Spleen (tissue), 11 donors: ENCODE results near the gene RNF167. TPM values are rescaled to one million over a fixed set of nuclear protein-coding genes. Genes with fewer than 3 reads are reported as not detected.

Source experiments
- DNase-seq: peaks from one replicate; pipeline ENCODE4 v3.0.0-alpha.2; 2020
- H3K27ac ChIP-seq, 8 donors: fragments of 200-600 bp; sonication (generic) in 7 of 8; 1 replicate in 4 of 8; 2 replicates in 4 of 8; pipeline versions ENCODE4 v1.5.0 to v1.8.0; 2016 to 2021; ENCODE audit warnings: inconsistent platforms in 4 of 8, mild to moderate bottlenecking in 4 of 8, moderate library complexity in 1 of 8
- H3K27me3 ChIP-seq, 7 donors: fragments of 200-600 bp; sonication (generic) in 6 of 7; replicated peaks in 1 of 7; 1 replicate in 4 of 7; 2 replicates in 3 of 7; pipeline versions ENCODE4 v1.5.0 to v1.8.0; 2016 to 2021; ENCODE audit warnings: inconsistent platforms in 3 of 7, mild to moderate bottlenecking in 1 of 7
- H3K36me3 ChIP-seq, 6 donors: fragments of 200-600 bp; sonication (generic) in 5 of 6; 1 replicate in 4 of 6; 2 replicates in 2 of 6; pipeline versions ENCODE4 v1.5.0 to v1.8.0; 2016 to 2021; ENCODE audit warnings: inconsistent platforms in 2 of 6
- H3K4me1 ChIP-seq, 6 donors: fragments of 200-600 bp; sonication (generic) in 5 of 6; 1 replicate in 3 of 6; 2 replicates in 3 of 6; pipeline versions ENCODE4 v1.5.0 to v1.8.0; 2016 to 2021; ENCODE audit warnings: inconsistent platforms in 3 of 6
- H3K4me3 ChIP-seq, 8 donors: fragments of 200-600 bp; sonication (generic) in 7 of 8; 1 replicate in 4 of 8; 2 replicates in 4 of 8; pipeline versions ENCODE4 v1.5.0 to v1.8.0; 2016 to 2021; ENCODE audit warnings: inconsistent platforms in 4 of 8, mild to moderate bottlenecking in 4 of 8, moderate library complexity in 2 of 8
- H3K9me3 ChIP-seq, 8 donors: fragments of 200-600 bp; sonication (generic) in 7 of 8; 1 replicate in 4 of 8; 2 replicates in 4 of 8; pipeline versions ENCODE4 v1.5.0 to v1.8.0; 2016 to 2021; ENCODE audit warnings: inconsistent platforms in 4 of 8
- POLR2A ChIP-seq, 3 donors: fragments of 450-650 bp; IDR thresholded peaks; one replicate each; pipeline ENCODE4 v1.5.1; 2017; ENCODE audit warnings: antibody characterized with exemption in 3 of 3, mild to moderate bottlenecking in 1 of 3
- POLR2AphosphoS5 ChIP-seq, 3 donors: sonication (generic); formaldehyde crosslinking; IDR thresholded peaks; one replicate each; pipeline ENCODE4 v1.5.1; 2017; ENCODE audit warnings: antibody characterized with exemption in 3 of 3
- WGBS, 5 donors: extraction: QIAGEN DNeasy Blood & Tissue Kit in 3 of 5; methylation state at CpG; one replicate each; pipeline versions ENCODE4 v1.1.5 to v1.1.7; 2013 to 2018; 5-methylcytosine and 5-hydroxymethylcytosine counted together
- intact Hi-C: fragments of 100-400 bp; cut with DNase I; formaldehyde crosslinking; loops from one replicate; pipeline ENCODE4 v1.15.0; 2023; ENCODE audit warnings: low total_unique reads
- polyA plus RNA-seq, 3 donors: library from polyadenylated mRNA; stranded (reverse); fragments of 200-250 nt; gene quantifications; one replicate each; pipeline ENCODE4 v1.2.1, GENCODE V29; 2013
- total RNA-seq, 7 donors: library from RNA; depleted of rRNA in 3 of 7; stranded (reverse); fragments of >200 nt in 3 of 7; fragmentation: NEBNext Ultra II Directional in 4 of 7; extraction: Animal tissue kit (Norgen Biotek cat#: 25700) in 4 of 7; gene quantifications; one replicate each; pipeline versions ENCODE4 v1.1.0 to v1.2.1, GENCODE V29; 2016 to 2021
- TF ChIP-seq, protein P1 (sequence below), 11 experiments: fragments of 200-600 bp in 7 of 11; fragments of 450-650 bp in 4 of 11; sonication (generic) in 4 of 11; IDR thresholded peaks in 8 of 11; conservative IDR thresholded peaks in 3 of 11; 1 replicate in 7 of 11; 2 replicates in 4 of 11; pipeline versions ENCODE4 v1.4.0 to v1.8.0; 2016 to 2021; ENCODE audit warnings: antibody characterized with exemption in 11 of 11, inconsistent platforms in 4 of 11, mild to moderate bottlenecking in 1 of 11
- donor health status: healthy with polysubstance abuse.
- donor health status: DM: no; HTN: no; CAD: no; lungs with moderate emphysema.
- donor health status: DM: no; HTN: no; CAD: no.
- donor health status: Bipolar disorder and iron deficiency.
- donor health status: healthy.
- donor health status: DM: no; HTN: no; CAD: no.
- donor health status: DM: yes; HTN: yes; CAD: no.

RNF167 gene
- total and polyA plus RNA-seq, 10 donors, result 57.6 to 146 (median 93.2) TPM

- DNase-seq, result no peak
- Histone ChIP-seq H3K4me1 (peaks cover 32 to 54% (median 47%) of the 10 kb centered on the region in 6 donors), H3K27me3 (peaks cover 0 to 36% (median 0%) of the 10 kb centered on the region in 7 donors), H3K4me3 (peak overlapping the region in 1 of 8 donors; percentile 81), H3K9me3 (no peaks in the 10 kb centered on the region), H3K27ac (peak overlapping the region in 2 of 8 donors; percentile 7 to 65), H3K36me3 (peaks cover 0 to 45% (median 38%) of the 10 kb centered on the region in 6 donors)
- 78 to 93% (median 83%) methylated on average over 8 of the region's 8 CpGs for WGBS, 5 donors
- TF ChIP-seq POLR2A (IDR thresholded peaks at IDR 0.05), result no peak
- no peak for TF ChIP-seq POLR2AphosphoS5 (IDR thresholded peaks at IDR 0.05)
- TF ChIP-seq, protein P1, sequence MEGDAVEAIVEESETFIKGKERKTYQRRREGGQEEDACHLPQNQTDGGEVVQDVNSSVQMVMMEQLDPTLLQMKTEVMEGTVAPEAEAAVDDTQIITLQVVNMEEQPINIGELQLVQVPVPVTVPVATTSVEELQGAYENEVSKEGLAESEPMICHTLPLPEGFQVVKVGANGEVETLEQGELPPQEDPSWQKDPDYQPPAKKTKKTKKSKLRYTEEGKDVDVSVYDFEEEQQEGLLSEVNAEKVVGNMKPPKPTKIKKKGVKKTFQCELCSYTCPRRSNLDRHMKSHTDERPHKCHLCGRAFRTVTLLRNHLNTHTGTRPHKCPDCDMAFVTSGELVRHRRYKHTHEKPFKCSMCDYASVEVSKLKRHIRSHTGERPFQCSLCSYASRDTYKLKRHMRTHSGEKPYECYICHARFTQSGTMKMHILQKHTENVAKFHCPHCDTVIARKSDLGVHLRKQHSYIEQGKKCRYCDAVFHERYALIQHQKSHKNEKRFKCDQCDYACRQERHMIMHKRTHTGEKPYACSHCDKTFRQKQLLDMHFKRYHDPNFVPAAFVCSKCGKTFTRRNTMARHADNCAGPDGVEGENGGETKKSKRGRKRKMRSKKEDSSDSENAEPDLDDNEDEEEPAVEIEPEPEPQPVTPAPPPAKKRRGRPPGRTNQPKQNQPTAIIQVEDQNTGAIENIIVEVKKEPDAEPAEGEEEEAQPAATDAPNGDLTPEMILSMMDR (IDR thresholded peaks at IDR 0.05 in 8 of 11, conservative IDR thresholded peaks at IDR 0.05 in 3 of 11), result no peak
- intact Hi-C loops, result no loop called here
These were observed 41.7 kb upstream of the RNF167 start for GRCh38 chr17:4898351-4898750.

- Histone ChIP-seq H3K27ac (peak overlapping the region in 6 of 8 donors; percentile 13 to 79 (median 54)), H3K36me3 (peaks cover 0 to 39% (median 32%) of the 10 kb centered on the region in 6 donors), H3K4me3 (peak overlapping the region; percentile 39 to 81 (median 52)), H3K27me3 (peaks cover 0 to 39% (median 0%) of the 10 kb centered on the region in 7 donors), H3K9me3 (no peaks in the 10 kb centered on the region), H3K4me1 (peaks cover 34 to 60% (median 50%) of the 10 kb centered on the region in 6 donors)
- DNase-seq, result no peak
- TF ChIP-seq POLR2A (IDR thresholded peaks at IDR 0.05) (no peak), POLR2AphosphoS5 (IDR thresholded peaks at IDR 0.05) (no peak)
- TF ChIP-seq, protein P1 (IDR thresholded peaks at IDR 0.05 in 8 of 11, conservative IDR thresholded peaks at IDR 0.05 in 3 of 11), result no peak
- intact Hi-C loops, result no loop called here
- WGBS, 5 donors, result 7 to 19% (median 17%) methylated on average over 8 to 34 of the region's 34 CpGs
These were observed 41.1 kb upstream of the RNF167 start for GRCh38 chr17:4898927-4899326.

GRCh38 chr17:4899341-4900230 is 40.5 kb upstream of the RNF167 start, which contains the start of gene C17orf107:
Gene C17orf107 (plus strand): TSS chr17:4899536. CDS start chr17:4899763, 227 bp downstream.
- Histone ChIP-seq H3K9me3 (no peaks in the 10 kb centered on the region), H3K36me3 (peaks cover 0 to 33% (median 26%) of the 10 kb centered on the region in 6 donors), H3K27me3 (peaks cover 0 to 43% (median 0%) of the 10 kb centered on the region in 7 donors), H3K4me3 (peak within 1 kb of the TSS; percentile 39 to 81 (median 52)), H3K4me1 (peaks cover 34 to 60% (median 50%) of the 10 kb centered on the region in 6 donors), H3K27ac (peak within 1 kb of the TSS in 6 of 8 donors; percentile 13 to 79 (median 70))
- peak; percentile 96 for DNase-seq
- peak; percentile 75 to 88 (median 75) for TF ChIP-seq POLR2AphosphoS5 (IDR thresholded peaks at IDR 0.05)
- TF ChIP-seq POLR2A (IDR thresholded peaks at IDR 0.05), result no peak
- intact Hi-C loops, result no loop called here
- 8 to 20% (median 11%) methylated on average over 36 to 60 of the region's 60 CpGs for WGBS, 5 donors

GRCh38 chr17:4900231-4901107 is 39.6 kb upstream of the RNF167 start:
- peak overlapping the region; percentile 39 to 81 (median 52) for H3K4me3 ChIP-seq
- intact Hi-C loops, result no loop called here
- H3K9me3 ChIP-seq, result no peaks in the 10 kb centered on the region
- TF ChIP-seq POLR2AphosphoS5 (IDR thresholded peaks at IDR 0.05), result peak; percentile 24 to 62 (median 32)
- no peak for TF ChIP-seq POLR2A (IDR thresholded peaks at IDR 0.05)
- TF ChIP-seq, protein P1 (IDR thresholded peaks at IDR 0.05 in 8 of 11, conservative IDR thresholded peaks at IDR 0.05 in 3 of 11), result no peak
- peak overlapping the region in 6 of 8 donors; percentile 64 to 79 (median 74) for H3K27ac ChIP-seq
- peaks cover 34 to 60% (median 50%) of the 10 kb centered on the region in 6 donors for H3K4me1 ChIP-seq
- peaks cover 0 to 24% (median 17%) of the 10 kb centered on the region in 6 donors for H3K36me3 ChIP-seq
- DNase-seq, result peak; percentile 91
- peaks cover 0 to 43% (median 0%) of the 10 kb centered on the region in 7 donors for H3K27me3 ChIP-seq
- WGBS, 5 donors, result 12 to 35% (median 18%) methylated on average over 29 to 65 of the region's 65 CpGs
